Kidney (tissue), 14 donors: Measurements from ENCODE around the gene PRDM10. TPM values are rescaled to one million over a fixed set of nuclear protein-coding genes. Genes with fewer than 3 reads are reported as not detected.

Experiments used
- DNase-seq, 5 donors: peaks; one replicate each; pipeline ENCODE4 v3.0.0-alpha.2; 2013 to 2020
- FAIRE-seq: peaks from 2 replicates; lab custom pipeline; 2012; peaks lifted over from hg19 to GRCh38; lab: Jason Lieb, UNC
- H3K27ac ChIP-seq, 2 donors: one replicate each; pipeline ENCODE4 v1.7.0; 2013; ENCODE audit warnings: low read depth in 2 of 2, low read length in 2 of 2, inconsistent platforms in 1 of 2
- H3K27me3 ChIP-seq: one replicate; pipeline ENCODE4 v1.7.1; 2013; ENCODE audit warnings: low read length, inconsistent platforms; ENCODE audit not compliant: control insufficient read depth, insufficient read depth
- H3K36me3 ChIP-seq, 3 donors: one replicate each; pipeline versions ENCODE4 v1.7.0 to v1.7.1; 2013; ENCODE audit warnings: low read length in 3 of 3, control low read depth in 1 of 3, inconsistent platforms in 1 of 3; ENCODE audit not compliant: insufficient read depth in 3 of 3, control insufficient read depth in 2 of 3
- H3K4me1 ChIP-seq, 3 donors: one replicate each; pipeline versions ENCODE4 v1.7.0 to v1.7.1; 2013; ENCODE audit warnings: low read length in 3 of 3, inconsistent platforms in 1 of 3, low read depth in 1 of 3; ENCODE audit not compliant: control insufficient read depth in 2 of 3, insufficient read depth in 2 of 3
- H3K4me3 ChIP-seq, 3 donors: one replicate each; pipeline versions ENCODE4 v1.7.0 to v1.8.1; 2013; ENCODE audit warnings: low read length in 3 of 3, control low read depth in 1 of 3, inconsistent platforms in 1 of 3
- H3K9ac ChIP-seq, 3 donors: one replicate each; pipeline versions ENCODE4 v1.7.0 to v1.7.1; 2013; ENCODE audit warnings: low read length in 3 of 3, control low read depth in 1 of 3, inconsistent platforms in 1 of 3
- H3K9me3 ChIP-seq, 3 donors: one replicate each; pipeline versions ENCODE4 v1.7.0 to v1.7.1; 2013; ENCODE audit warnings: low read length in 3 of 3, control low read depth in 1 of 3, inconsistent platforms in 1 of 3; ENCODE audit not compliant: control insufficient read depth in 2 of 3, insufficient read depth in 1 of 3
- intact Hi-C: fragments of 100-400 bp; cut with DNase I; formaldehyde crosslinking; loops from one replicate; pipeline ENCODE4 v1.11.1; 2022
- polyA plus RNA-seq: library from polyadenylated mRNA; stranded (reverse); fragments of 350-450 nt; fragmentation: Illumina TruSeq; extraction: RNeasy Lipid Tissue Mini Kit (QIAGEN cat#74804); gene quantifications from one replicate; pipeline ENCODE4 v1.2.3, GENCODE V29; 2014; ENCODE audit warnings: low read depth, low replicate concordance; ENCODE audit not compliant: insufficient read depth
- total RNA-seq: library from RNA; stranded (reverse); fragmentation: NEBNext Ultra II Directional; extraction: Animal tissue kit (Norgen Biotek cat#: 25700); gene quantifications from one replicate; pipeline ENCODE4 v1.2.1, GENCODE V29; 2021
- TF ChIP-seq, protein P1 (sequence below): IDR thresholded peaks from 3 replicates; pipeline ENCODE4 v1.5.1; 2012; ENCODE audit warnings: mild to moderate bottlenecking, moderate library complexity, borderline replicate concordance; ENCODE audit not compliant: insufficient read depth; ENCODE audit errors: extremely low read depth
- donor health status: control.
- donor health status: control.
- donor health status: control.
- donor health status: control.
- donor health status: control.
- donor health status: DM: yes; HTN: yes; CAD: no.
- donor health status: Normal renal cell carcinoma (clear cell type).

The PRDM10 gene
- total and polyA plus RNA-seq, 2 donors from 2014 or later, result 1.5 to 8.0 TPM

DNA sequence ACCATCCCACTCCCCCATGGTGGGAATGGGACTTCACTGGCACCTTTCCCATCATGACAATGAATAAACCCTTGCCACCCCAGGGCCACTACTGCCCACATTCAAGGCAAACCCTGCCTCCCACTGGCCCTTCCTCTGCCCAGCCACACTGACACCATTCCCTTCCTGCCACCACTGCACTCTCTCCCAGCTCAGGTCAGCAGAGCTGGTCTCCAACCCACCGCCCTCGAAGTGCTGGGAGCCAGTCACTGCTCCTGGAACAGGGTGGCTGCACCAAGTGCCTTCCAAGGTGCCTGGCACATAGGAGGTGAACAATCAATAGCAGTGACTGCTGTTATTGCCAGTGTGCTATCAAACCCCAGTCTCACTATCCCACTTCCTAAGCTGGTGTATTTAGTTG, 27.1 kb downstream of the PRDM10 start:
- no peak for FAIRE-seq
- TF ChIP-seq, protein P1, sequence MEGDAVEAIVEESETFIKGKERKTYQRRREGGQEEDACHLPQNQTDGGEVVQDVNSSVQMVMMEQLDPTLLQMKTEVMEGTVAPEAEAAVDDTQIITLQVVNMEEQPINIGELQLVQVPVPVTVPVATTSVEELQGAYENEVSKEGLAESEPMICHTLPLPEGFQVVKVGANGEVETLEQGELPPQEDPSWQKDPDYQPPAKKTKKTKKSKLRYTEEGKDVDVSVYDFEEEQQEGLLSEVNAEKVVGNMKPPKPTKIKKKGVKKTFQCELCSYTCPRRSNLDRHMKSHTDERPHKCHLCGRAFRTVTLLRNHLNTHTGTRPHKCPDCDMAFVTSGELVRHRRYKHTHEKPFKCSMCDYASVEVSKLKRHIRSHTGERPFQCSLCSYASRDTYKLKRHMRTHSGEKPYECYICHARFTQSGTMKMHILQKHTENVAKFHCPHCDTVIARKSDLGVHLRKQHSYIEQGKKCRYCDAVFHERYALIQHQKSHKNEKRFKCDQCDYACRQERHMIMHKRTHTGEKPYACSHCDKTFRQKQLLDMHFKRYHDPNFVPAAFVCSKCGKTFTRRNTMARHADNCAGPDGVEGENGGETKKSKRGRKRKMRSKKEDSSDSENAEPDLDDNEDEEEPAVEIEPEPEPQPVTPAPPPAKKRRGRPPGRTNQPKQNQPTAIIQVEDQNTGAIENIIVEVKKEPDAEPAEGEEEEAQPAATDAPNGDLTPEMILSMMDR, result no peak

DNA sequence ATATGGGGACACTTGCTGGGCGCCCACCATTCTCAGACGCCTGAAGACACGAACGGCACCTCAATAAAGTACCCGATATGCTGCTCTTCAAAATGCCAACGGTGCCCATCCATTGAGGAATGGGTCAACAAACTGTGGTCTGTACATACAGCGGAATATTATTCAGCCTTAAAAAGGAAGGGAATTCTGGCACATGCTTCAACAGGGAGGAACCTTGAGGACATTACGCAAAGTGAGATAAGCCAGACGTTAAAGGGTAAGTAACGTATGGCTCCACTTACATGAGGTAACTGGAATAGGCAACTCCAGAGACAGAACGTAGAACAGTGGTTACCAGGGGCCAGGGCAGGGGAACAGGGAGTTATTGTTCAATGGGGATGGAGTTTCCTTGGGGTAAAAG, 28.0 kb downstream of the PRDM10 start:
- Histone ChIP-seq H3K9ac (no peak overlapping the region), H3K9me3 (no peaks in the 10 kb centered on the region), H3K27ac (no peak overlapping the region), H3K27me3 (no peaks in the 10 kb centered on the region), H3K4me1 (peaks cover 0 to 16% (median 5%) of the 10 kb centered on the region in 3 donors), H3K4me3 (no peak overlapping the region), H3K36me3 (no peaks in the 10 kb centered on the region)
- TF ChIP-seq, protein P1, result no peak
- FAIRE-seq (no peak), DNase-seq (peak in 1 of 5 donors; percentile 46)
- intact Hi-C loops, result no loop called here

More for the DNA sequence above, 27.1 kb downstream of the PRDM10 start:
- H3K4me1 ChIP-seq, result peaks cover 0 to 16% (median 5%) of the 10 kb centered on the region in 3 donors
- peak in 1 of 5 donors; percentile 51 for DNase-seq
- no peak overlapping the region for H3K27ac ChIP-seq
- H3K36me3 ChIP-seq, result no peaks in the 10 kb centered on the region
- intact Hi-C loops, result no loop called here
- H3K4me3 ChIP-seq, result no peak overlapping the region
- H3K27me3 ChIP-seq, result no peaks in the 10 kb centered on the region
- no peak overlapping the region for H3K9ac ChIP-seq
- no peaks in the 10 kb centered on the region for H3K9me3 ChIP-seq

DNA sequence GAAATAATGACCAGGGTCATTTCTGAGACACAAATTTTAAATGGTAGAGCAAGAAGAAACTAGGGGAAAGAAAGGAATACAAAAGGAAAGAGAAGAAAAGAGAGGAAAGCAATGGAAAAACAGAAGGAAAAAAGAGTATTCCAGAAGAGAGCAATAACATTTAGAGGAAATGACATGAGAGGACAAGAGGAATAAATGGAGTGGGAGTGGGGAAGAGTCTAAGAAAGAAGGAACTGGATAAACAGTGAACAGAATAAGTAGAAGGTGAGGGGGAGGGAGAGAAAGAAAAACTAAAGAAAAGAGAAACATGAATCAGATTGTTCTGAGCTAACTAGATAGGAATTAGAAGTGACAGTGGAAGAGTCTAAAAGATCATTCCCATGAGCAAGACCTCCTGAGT, 28.4 kb downstream of the PRDM10 start:
- Histone ChIP-seq H3K9ac (no peak overlapping the region), H3K4me3 (no peak overlapping the region), H3K27ac (peak overlapping the region; percentile 51 to 54), H3K36me3 (no peaks in the 10 kb centered on the region), H3K9me3 (no peaks in the 10 kb centered on the region), H3K27me3 (no peaks in the 10 kb centered on the region), H3K4me1 (peaks cover 0 to 16% (median 5%) of the 10 kb centered on the region in 3 donors)
- intact Hi-C loops, result no loop called here
- DNase-seq (no peak), FAIRE-seq (no peak)
- TF ChIP-seq, protein P1, result no peak

DNA sequence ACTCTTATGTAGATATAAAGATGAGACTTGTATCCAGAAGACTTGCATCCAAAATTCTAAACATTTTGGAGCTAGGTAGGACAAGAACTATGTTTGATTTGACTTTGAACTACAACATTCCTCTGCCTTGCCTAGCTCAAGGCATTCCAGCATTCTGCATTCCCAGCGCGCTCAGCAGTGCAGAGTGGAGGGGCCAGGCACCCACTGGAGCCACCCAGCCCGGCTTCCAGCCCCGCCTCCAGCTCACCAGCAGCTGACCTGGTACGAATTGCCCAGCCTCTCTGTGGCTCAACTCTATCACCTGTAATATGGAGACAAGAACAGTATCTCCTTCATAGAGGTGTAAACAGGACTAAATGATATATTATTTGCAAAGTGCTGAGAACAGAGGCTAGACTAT, 28.8 kb downstream of the PRDM10 start:
- Histone ChIP-seq H3K27me3 (no peaks in the 10 kb centered on the region), H3K36me3 (no peaks in the 10 kb centered on the region), H3K4me3 (no peak overlapping the region), H3K4me1 (peaks cover 0 to 16% (median 5%) of the 10 kb centered on the region in 3 donors), H3K9me3 (no peaks in the 10 kb centered on the region), H3K9ac (peak overlapping the region in 1 of 3 donors; percentile 24), H3K27ac (peak overlapping the region; percentile 51 to 54)
- TF ChIP-seq, protein P1, result no peak
- intact Hi-C loops, result no loop called here
- no peak for FAIRE-seq
- DNase-seq, result peak; percentile 74 to 87 (median 86)
